GM18517 (cell line): ENCODE results near the gene CSMD2.

Source experiments
- ATAC-seq: cut with Tn5 transposase; IDR thresholded peaks from one replicate; pipeline ENCODE4 v1.9.1; 2021; ENCODE audit warnings: mild to moderate bottlenecking, moderate library complexity; ENCODE audit not compliant: unreplicated experiment

CSMD2 gene

GRCh38 chr1:34156739-34157138 is 8.3 kb downstream of the CSMD2 start:
- no peak for ATAC-seq

- ATAC-seq: no peak
Observed at GRCh38 chr1:34155860-34156259, 9.2 kb downstream of the CSMD2 start.

- no peak for ATAC-seq
Observed at GRCh38 chr1:34153246-34153645, 11.8 kb downstream of the CSMD2 start.

GRCh38 chr1:34149501-34149900 is 15.5 kb downstream of the CSMD2 start:
- ATAC-seq: no peak

- no peak for ATAC-seq
Observed at GRCh38 chr1:34147301-34147700, 17.7 kb downstream of the CSMD2 start.

- ATAC-seq: no peak
Observed at GRCh38 chr1:34144766-34145165, 20.3 kb downstream of the CSMD2 start.

GRCh38 chr1:34143975-34144374 is 21.1 kb downstream of the CSMD2 start:
- no peak for ATAC-seq

GRCh38 chr1:34140011-34140676 is 24.9 kb downstream of the CSMD2 start:
- no peak for ATAC-seq

GRCh38 chr1:34137411-34137810 is 27.6 kb downstream of the CSMD2 start:
- no peak for ATAC-seq

GRCh38 chr1:34132161-34132420 is 32.9 kb downstream of the CSMD2 start:
- no peak for ATAC-seq

- ATAC-seq: no peak
Observed at GRCh38 chr1:34131396-34132160, 33.5 kb downstream of the CSMD2 start.

GRCh38 chr1:34130306-34130705 is 34.7 kb downstream of the CSMD2 start:
- no peak for ATAC-seq

GRCh38 chr1:34129630-34130029 is 35.4 kb downstream of the CSMD2 start:
- ATAC-seq: no peak

- no peak for ATAC-seq
Observed at GRCh38 chr1:34128186-34128889, 36.7 kb downstream of the CSMD2 start.

GRCh38 chr1:34127006-34128000 is 37.7 kb downstream of the CSMD2 start:
- ATAC-seq: no peak

GRCh38 chr1:34126486-34126885 is 38.5 kb downstream of the CSMD2 start:
- no peak for ATAC-seq

GRCh38 chr1:34125721-34126380 is 39.2 kb downstream of the CSMD2 start:
- no peak for ATAC-seq

- ATAC-seq: no peak
Observed at GRCh38 chr1:34122080-34122932, 42.7 kb downstream of the CSMD2 start.

GRCh38 chr1:34115233-34115632 is 49.8 kb downstream of the CSMD2 start:
- no peak for ATAC-seq

- no peak for ATAC-seq
Observed at GRCh38 chr1:34113887-34114286, 51.1 kb downstream of the CSMD2 start.
